H1 (cell line): Measurements from ENCODE around the gene NDST4. TPM values are rescaled to one million over a fixed set of nuclear protein-coding genes. Genes with fewer than 3 reads are reported as not detected.

Experiments used
- CTCF ChIA-PET: fragments of 300-600 bp; sonication (Branson Sonifier 250); formaldehyde crosslinking; loops from one replicate; lab custom pipeline; 2021; ENCODE audit not compliant: partially characterized antibody; lab: Charles Lee
- POLR2A ChIA-PET: fragments of 300-600 bp; sonication (Branson Sonifier 250); formaldehyde crosslinking; loops from one replicate; lab custom pipeline; 2021; ENCODE audit warnings: inconsistent platforms; ENCODE audit not compliant: partially characterized antibody; lab: Charles Lee
- DNase-seq, 2 experiments: peaks; one replicate each; pipeline versions ENCODE4 v3.0.0 to v3.0.0-alpha.2; 2010 to 2022; ENCODE audit warnings: low spot score in 2 of 2, low read depth in 1 of 2, mixed read lengths in 1 of 2
- FAIRE-seq: peaks from 2 replicates; lab custom pipeline; 2011; peaks lifted over from hg19 to GRCh38; lab: Jason Lieb, UNC
- H2AFZ ChIP-seq: 2 replicates; pipeline ENCODE4 v1.8.1; 2012; ENCODE audit warnings: low read length, inconsistent platforms
- H2AK5ac ChIP-seq: 2 replicates; pipeline ENCODE4 v1.6.1; 2013; ENCODE audit warnings: low read depth, low read length
- H2BK120ac ChIP-seq: replicated peaks from 2 replicates; pipeline ENCODE3; 2013; ENCODE audit warnings: low read depth, low read length, inconsistent platforms
- H2BK12ac ChIP-seq: 2 replicates; pipeline ENCODE4 v1.6.1; 2013; ENCODE audit warnings: low read depth, low read length
- H2BK15ac ChIP-seq: 2 replicates; pipeline ENCODE4 v1.6.1; 2013; ENCODE audit warnings: low read length
- H2BK20ac ChIP-seq: 2 replicates; pipeline ENCODE4 v1.6.1; 2013; ENCODE audit warnings: low read length
- H2BK5ac ChIP-seq: 2 replicates; pipeline ENCODE4 v1.6.1; 2013; ENCODE audit warnings: low read depth, low read length
- H3K14ac ChIP-seq: 2 replicates; pipeline ENCODE4 v1.6.1; 2013; ENCODE audit warnings: inconsistent platforms; ENCODE audit not compliant: insufficient read length
- H3K18ac ChIP-seq: 2 replicates; pipeline ENCODE4 v1.6.1; 2013; ENCODE audit warnings: low read length; ENCODE audit errors: extremely low read depth
- H3K23ac ChIP-seq: 2 replicates; pipeline ENCODE4 v1.6.1; 2013; ENCODE audit warnings: inconsistent platforms; ENCODE audit not compliant: insufficient read length
- H3K23me2 ChIP-seq: 2 replicates; pipeline ENCODE4 v1.6.1; 2013; ENCODE audit warnings: low read depth, low read length
- H3K27ac ChIP-seq: 2 replicates; pipeline ENCODE4 v1.6.1; 2011; ENCODE audit warnings: low read depth, low read length, inconsistent platforms
- H3K27me3 ChIP-seq, 4 experiments: replicated peaks in 1 of 4; 1 replicate in 1 of 4; 2 replicates in 3 of 4; pipeline versions ENCODE4 v1.6.1 to v1.8.1; 2011 to 2013; ENCODE audit warnings: low read length in 3 of 4, mild to moderate bottlenecking in 3 of 4, inconsistent platforms in 2 of 4, mixed read lengths in 2 of 4, moderate library complexity in 1 of 4; ENCODE audit not compliant: control insufficient read depth in 3 of 4, insufficient read depth in 3 of 4; ENCODE audit errors: extremely low read depth in 1 of 4
- H3K36me3 ChIP-seq, 4 experiments: 2 replicates each; pipeline versions ENCODE4 v1.6.1 to v1.8.1; 2011 to 2013; ENCODE audit warnings: mild to moderate bottlenecking in 4 of 4, low read length in 3 of 4, moderate library complexity in 2 of 4, control low read depth in 1 of 4, inconsistent platforms in 1 of 4; ENCODE audit not compliant: insufficient read depth in 4 of 4, control insufficient read depth in 2 of 4
- H3K4ac ChIP-seq: replicated peaks from 2 replicates; pipeline ENCODE3; 2013; ENCODE audit warnings: low read length, low read depth, mixed read lengths, inconsistent platforms; ENCODE audit not compliant: insufficient read length
- H3K4me1 ChIP-seq, 4 experiments: replicated peaks in 1 of 4; 1 replicate in 1 of 4; 2 replicates in 3 of 4; pipeline versions ENCODE4 v1.6.1 to v1.8.1; 2011 to 2013; ENCODE audit warnings: low read length in 3 of 4, inconsistent platforms in 2 of 4, mixed read lengths in 1 of 4; ENCODE audit not compliant: insufficient read depth in 4 of 4, control insufficient read depth in 3 of 4
- H3K4me2 ChIP-seq, 2 experiments: 2 replicates each; pipeline versions ENCODE4 v1.6.1 to v1.8.1; 2011 to 2013; ENCODE audit warnings: low read depth in 2 of 2, low read length in 2 of 2, control low read depth in 1 of 2, inconsistent platforms in 1 of 2, mild to moderate bottlenecking in 1 of 2; ENCODE audit not compliant: insufficient read depth in 1 of 2
- H3K4me3 ChIP-seq, 4 experiments: fragments of 200-600, 300-600 bp in 1 of 4; sonication (generic), shearing (Covaris generic), sonication (Bioruptor Twin) in 1 of 4; 2 replicates each; pipeline versions ENCODE4 v1.5.1 to v1.8.1; 2011 to 2016; ENCODE audit warnings: low read length in 4 of 4, low read depth in 3 of 4, control low read depth in 2 of 4, inconsistent platforms in 2 of 4, mild to moderate bottlenecking in 2 of 4, mixed read lengths in 1 of 4, moderate library complexity in 1 of 4; ENCODE audit not compliant: insufficient read depth in 2 of 4; ENCODE audit errors: extremely low read depth in 1 of 4
- H3K56ac ChIP-seq: replicated peaks from 2 replicates; pipeline ENCODE3; 2013; ENCODE audit warnings: low read depth, mild to moderate bottlenecking, mixed read lengths, low read length, inconsistent platforms; ENCODE audit not compliant: insufficient read length
- H3K79me1 ChIP-seq: 2 replicates; pipeline ENCODE4 v1.6.1; 2013; ENCODE audit warnings: low read depth, low read length, control low read depth
- H3K79me2 ChIP-seq, 2 experiments: 2 replicates each; pipeline versions ENCODE4 v1.6.1 to v1.8.1; 2012 to 2013; ENCODE audit warnings: low read length in 2 of 2, mild to moderate bottlenecking in 2 of 2, inconsistent platforms in 1 of 2; ENCODE audit not compliant: insufficient read depth in 2 of 2, control insufficient read depth in 1 of 2
- H3K9ac ChIP-seq, 4 experiments: replicated peaks in 1 of 4; 1 replicate in 1 of 4; 2 replicates in 3 of 4; pipeline versions ENCODE4 v1.6.1 to v1.8.1; 2011 to 2013; ENCODE audit warnings: low read depth in 3 of 4, low read length in 3 of 4, control low read depth in 2 of 4, mild to moderate bottlenecking in 2 of 4, moderate library complexity in 2 of 4, inconsistent platforms in 1 of 4; ENCODE audit errors: extremely low read depth in 1 of 4
- H3K9me3 ChIP-seq, 2 experiments: 2 replicates each; pipeline versions ENCODE4 v1.6.1 to v1.8.1; 2012 to 2013; ENCODE audit warnings: mild to moderate bottlenecking in 2 of 2, moderate library complexity in 2 of 2, control low read depth in 1 of 2, inconsistent platforms in 1 of 2, low read depth in 1 of 2, low read length in 1 of 2, mixed read lengths in 1 of 2; ENCODE audit not compliant: insufficient read depth in 2 of 2
- H4K20me1 ChIP-seq, 2 experiments: replicated peaks in 1 of 2; 2 replicates each; pipeline versions ENCODE3 to v1.8.1; 2011 to 2013; ENCODE audit warnings: inconsistent platforms in 2 of 2, low read length in 2 of 2, mild to moderate bottlenecking in 1 of 2; ENCODE audit not compliant: insufficient read depth in 2 of 2, control insufficient read depth in 1 of 2
- H4K5ac ChIP-seq: 2 replicates; pipeline ENCODE4 v1.6.1; 2013; ENCODE audit warnings: low read length, low read depth, mixed read lengths, inconsistent platforms; ENCODE audit not compliant: insufficient read length
- H4K8ac ChIP-seq: 2 replicates; pipeline ENCODE4 v1.8.0; 2013; ENCODE audit warnings: mild to moderate bottlenecking, moderate library complexity, low read length, inconsistent platforms; ENCODE audit not compliant: insufficient read depth; ENCODE audit errors: extremely low read depth
- H4K91ac ChIP-seq: replicated peaks from 2 replicates; pipeline ENCODE3; 2013; ENCODE audit warnings: low read length, mixed read lengths, inconsistent platforms; ENCODE audit not compliant: insufficient read length
- CTBP2 ChIP-seq: IDR thresholded peaks from 2 replicates; pipeline ENCODE4 v1.7.0; 2011; ENCODE audit warnings: borderline replicate concordance, mild to moderate bottlenecking, moderate library complexity, mixed read lengths, low read length; ENCODE audit not compliant: insufficient read depth, insufficient read length
- CTCF ChIP-seq, 3 experiments: IDR thresholded peaks; 1 replicate in 2 of 3; 2 replicates in 1 of 3; pipeline versions ENCODE4 v1.5.1 to v1.6.1; 2011; ENCODE audit warnings: low read length in 3 of 3, mild to moderate bottlenecking in 3 of 3, inconsistent platforms in 2 of 3, low read depth in 1 of 3, moderate library complexity in 1 of 3; ENCODE audit not compliant: insufficient read depth in 1 of 3; ENCODE audit errors: control extremely low read depth in 1 of 3
- RAD21 ChIP-seq, 2 experiments: IDR thresholded peaks in 1 of 2; conservative IDR thresholded peaks in 1 of 2; 2 replicates each; pipeline ENCODE4 v1.6.1; 2011; ENCODE audit warnings: low read depth in 2 of 2, low read length in 2 of 2, improper control_type of control experiment in 1 of 2, inconsistent platforms in 1 of 2, mild to moderate bottlenecking in 1 of 2, moderate library complexity in 1 of 2
- polyA plus RNA-seq, 7 experiments: library from polyadenylated mRNA; depleted of rRNA in 3 of 7; stranded (reverse) in 5 of 7; unstranded in 2 of 7; fragments of >200 nt in 5 of 7; fragments of 200-250 nt in 2 of 7; gene quantifications; 1 replicate in 5 of 7; 2 replicates in 1 of 7; 4 replicates in 1 of 7; pipeline versions ENCODE4 v1.2.1 to v1.2.3, GENCODE V29; 2011 to 2013; ENCODE audit warnings: missing spikeins in 2 of 7, mixed read lengths in 2 of 7
- total RNA-seq: library from RNA; stranded (reverse); fragmentation: NEBNext Ultra II Directional; extraction: Animal tissue kit (Norgen Biotek cat#: 25700); gene quantifications from 2 replicates; pipeline ENCODE4 v1.2.1, GENCODE V29; 2021

The NDST4 gene
- total and polyA plus RNA-seq, 2 of the 8 experiments (the other 6 are each of a cell fraction or from before 2014, with no cell fraction given), result 0.02 TPM; not detected in 1

- Histone ChIP-seq H3K4me2 (no peak overlapping the region), H2BK12ac (no peak overlapping the region), H2AK5ac (no peak overlapping the region), H2BK120ac (no peak overlapping the region), H4K5ac (no peak overlapping the region), H4K8ac (no peak overlapping the region), H3K23ac (no peak overlapping the region), H3K79me1 (no peaks in the 10 kb centered on the region), H3K4ac (no peak overlapping the region), H2BK15ac (no peak overlapping the region), H3K56ac (no peak overlapping the region), H3K27ac (no peak overlapping the region), H4K20me1 (no peaks in the 10 kb centered on the region), H3K4me3 (no peak overlapping the region), H2BK5ac (no peak overlapping the region), H3K23me2 (no peaks in the 10 kb centered on the region), H3K18ac (no peak overlapping the region), H3K27me3 (no peaks in the 10 kb centered on the region), H4K91ac (no peak overlapping the region), H3K79me2 (no peaks in the 10 kb centered on the region), H3K9me3 (no peaks in the 10 kb centered on the region), H3K14ac (no peak overlapping the region), H2BK20ac (no peak overlapping the region), H3K9ac (no peak overlapping the region), H3K36me3 (no peaks in the 10 kb centered on the region), H2AFZ (no peak overlapping the region), H3K4me1 (no peaks in the 10 kb centered on the region)
- ChIA-PET CTCF (interaction anchor here (0.8 to 0.9 kb wide), 2 partner anchors 63 to 805 kb away, joined by 3 read pairs; no protein-coding TSS in a partner anchor), POLR2A (no interaction called here)
- DNase-seq (no peak), FAIRE-seq (peak; percentile 24)
- TF ChIP-seq CTBP2 (no peak), CTCF (IDR thresholded peaks at IDR 0.05; ENCODE audit: control extremely low read depth in 1 of 3, insufficient read depth in 1 of 3, low read depth in 1 of 3, low read length in 3 of 3) (peak in 2 of 3 experiments; percentile 48 to 58; a peak in 3 of 4 replicates), RAD21 (IDR thresholded peaks at IDR 0.05 in 1 of 2, conservative IDR thresholded peaks at IDR 0.05 in 1 of 2; ENCODE audit: low read depth in 2 of 2, low read length in 2 of 2) (peak; percentile 84 to 91)
Measured at GRCh38 chr4:115154826-115155225, 41.4 kb upstream of the NDST4 start.
